ENCODE measurements around the gene TNIP1. TPM values are rescaled to one million over a fixed set of nuclear protein-coding genes. Genes with fewer than 3 reads are reported as not detected.

TNIP1 gene
- total and polyA plus RNA-seq, 3 donors from 2014 or later = 43.5 to 58.3 (median 48.4) TPM

GRCh38 chr5:151053796-151054462 is 26.9 kb downstream of the TNIP1 start:
- Histone ChIP-seq H3K27ac (no peak overlapping the region), H3K4me1 (peaks cover 10% of the 10 kb centered on the region), H3K36me3 (ENCODE audit: low read depth, missing control alignments) (no peaks in the 10 kb centered on the region), H3K27me3 (no peaks in the 10 kb centered on the region), H3K4me3 (no peak overlapping the region), H3K9me3 (no peaks in the 10 kb centered on the region)
- no peak for DNase-seq
- no peak for TF ChIP-seq POLR2A (IDR thresholded peaks at IDR 0.05)
- TF ChIP-seq, protein P1, sequence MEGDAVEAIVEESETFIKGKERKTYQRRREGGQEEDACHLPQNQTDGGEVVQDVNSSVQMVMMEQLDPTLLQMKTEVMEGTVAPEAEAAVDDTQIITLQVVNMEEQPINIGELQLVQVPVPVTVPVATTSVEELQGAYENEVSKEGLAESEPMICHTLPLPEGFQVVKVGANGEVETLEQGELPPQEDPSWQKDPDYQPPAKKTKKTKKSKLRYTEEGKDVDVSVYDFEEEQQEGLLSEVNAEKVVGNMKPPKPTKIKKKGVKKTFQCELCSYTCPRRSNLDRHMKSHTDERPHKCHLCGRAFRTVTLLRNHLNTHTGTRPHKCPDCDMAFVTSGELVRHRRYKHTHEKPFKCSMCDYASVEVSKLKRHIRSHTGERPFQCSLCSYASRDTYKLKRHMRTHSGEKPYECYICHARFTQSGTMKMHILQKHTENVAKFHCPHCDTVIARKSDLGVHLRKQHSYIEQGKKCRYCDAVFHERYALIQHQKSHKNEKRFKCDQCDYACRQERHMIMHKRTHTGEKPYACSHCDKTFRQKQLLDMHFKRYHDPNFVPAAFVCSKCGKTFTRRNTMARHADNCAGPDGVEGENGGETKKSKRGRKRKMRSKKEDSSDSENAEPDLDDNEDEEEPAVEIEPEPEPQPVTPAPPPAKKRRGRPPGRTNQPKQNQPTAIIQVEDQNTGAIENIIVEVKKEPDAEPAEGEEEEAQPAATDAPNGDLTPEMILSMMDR (IDR thresholded peaks at IDR 0.05) = no peak
- 86 to 92% methylated on average over 4 of the region's 4 CpGs for WGBS, 2 donors
- intact Hi-C loops (cut with DNase I; ENCODE audit: low total_unique reads) = no loop called here

GRCh38 chr5:151052836-151053235 is 28.0 kb downstream of the TNIP1 start:
- Histone ChIP-seq H3K27ac (no peak overlapping the region), H3K4me1 (peaks cover 13% of the 10 kb centered on the region), H3K27me3 (no peaks in the 10 kb centered on the region), H3K36me3 (ENCODE audit: low read depth, missing control alignments) (no peaks in the 10 kb centered on the region), H3K4me3 (no peak overlapping the region), H3K9me3 (no peaks in the 10 kb centered on the region)
- no peak for DNase-seq
- 74 to 76% methylated on average over 3 of the region's 3 CpGs for WGBS, 2 donors
- TF ChIP-seq, protein P1 (IDR thresholded peaks at IDR 0.05) = no peak
- no peak for TF ChIP-seq POLR2A (IDR thresholded peaks at IDR 0.05)
- intact Hi-C loops (cut with DNase I; ENCODE audit: low total_unique reads) = no loop called here

GRCh38 chr5:151051931-151052608 is 28.8 kb downstream of the TNIP1 start:
- Histone ChIP-seq H3K4me1 (peaks cover 20% of the 10 kb centered on the region), H3K27me3 (no peaks in the 10 kb centered on the region), H3K36me3 (ENCODE audit: low read depth, missing control alignments) (no peaks in the 10 kb centered on the region), H3K9me3 (no peaks in the 10 kb centered on the region), H3K27ac (peak overlapping the region; percentile 11 to 55), H3K4me3 (no peak overlapping the region)
- WGBS, 2 donors = 62 to 69% methylated on average over 10 of the region's 10 CpGs
- no peak for TF ChIP-seq POLR2A (IDR thresholded peaks at IDR 0.05)
- TF ChIP-seq, protein P1 (IDR thresholded peaks at IDR 0.05) = no peak
- intact Hi-C loops (cut with DNase I; ENCODE audit: low total_unique reads) = loop anchor here (2.0 kb wide), 1 partner anchor 65 kb away; no protein-coding TSS in a partner anchor
- DNase-seq = no peak

DNA sequence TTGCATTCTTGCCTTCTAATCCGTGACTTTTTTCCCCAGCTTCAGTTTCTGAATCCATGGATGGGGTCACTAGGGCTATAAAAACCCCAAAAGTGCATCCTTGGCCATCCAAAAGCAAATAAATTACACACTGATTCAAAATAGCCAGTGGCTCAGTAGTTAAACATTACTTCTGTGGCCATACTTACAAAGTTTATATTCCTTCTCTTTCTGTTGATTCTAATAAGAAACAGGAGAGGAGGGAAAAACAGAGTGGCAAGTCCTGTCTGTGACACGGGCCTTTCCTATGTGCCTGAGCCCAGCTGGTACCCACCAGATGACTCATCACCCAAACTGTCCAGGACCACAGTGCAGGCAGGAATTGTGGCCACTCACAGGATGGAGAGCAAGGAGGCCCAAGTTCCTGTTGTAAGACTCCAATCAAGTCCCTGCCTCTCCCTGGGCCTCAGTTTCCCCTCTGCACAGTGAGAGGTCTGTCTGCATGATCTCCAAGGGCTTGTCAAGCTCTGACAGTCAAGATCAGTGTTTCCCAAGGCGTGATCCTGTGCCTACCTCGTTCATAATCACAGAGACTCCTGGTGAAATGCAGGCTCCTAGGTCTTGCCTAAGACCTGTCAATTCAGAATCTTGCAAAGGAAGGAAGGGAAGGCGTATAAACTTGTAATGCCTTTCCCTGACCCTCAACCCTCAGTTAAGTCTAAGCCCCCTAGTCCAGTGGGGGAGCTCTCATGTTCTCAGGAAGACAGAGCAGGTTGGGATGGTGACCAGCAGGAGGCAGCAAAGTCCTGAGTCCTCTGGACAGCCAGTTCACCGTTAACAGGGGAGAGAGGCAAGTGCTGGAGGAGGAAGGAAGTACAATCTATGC is 29.5 kb downstream of the TNIP1 start:
- TF ChIP-seq, protein P1 (IDR thresholded peaks at IDR 0.05) = peak; percentile 73 to 92 (median 86)
- no peak for TF ChIP-seq POLR2A (IDR thresholded peaks at IDR 0.05)
- DNase-seq = peak; percentile 90
- H3K36me3 ChIP-seq (ENCODE audit: low read depth, missing control alignments) = no peaks in the 10 kb centered on the region
- no peaks in the 10 kb centered on the region for H3K9me3 ChIP-seq
- no peak overlapping the region for H3K4me3 ChIP-seq
- H3K4me1 ChIP-seq = peaks cover 25% of the 10 kb centered on the region
- intact Hi-C loops (cut with DNase I; ENCODE audit: low total_unique reads) = loop anchor here (2.0 kb wide), 1 partner anchor 66 kb away; no protein-coding TSS in a partner anchor
- no peaks in the 10 kb centered on the region for H3K27me3 ChIP-seq
- WGBS, 2 donors = 66 to 72% methylated on average over 5 to 6 of the region's 6 CpGs
- peak overlapping the region; percentile 11 to 55 for H3K27ac ChIP-seq

All from testis (tissue), 3 donors.